GM19035 (cell line): ENCODE results near the gene LRRC70.
"Not testable (repeated sequence)": the region's sequence is repeated elsewhere in the genome, so short reads cannot be mapped to it uniquely, and the experiment has no call there.

Experiments
- ATAC-seq: cut with Tn5 transposase; IDR thresholded peaks from one replicate; pipeline ENCODE4 v1.9.1; 2021; ENCODE audit not compliant: unreplicated experiment

The LRRC70 gene

GRCh38 chr5:62600560-62601252 lies 22.1 kb downstream of the LRRC70 start:
- ATAC-seq: no peak

- no peak for ATAC-seq
Observed at GRCh38 chr5:62603934-62604333, 25.3 kb downstream of the LRRC70 start.

GRCh38 chr5:62605638-62606037 lies 27.0 kb downstream of the LRRC70 start:
- no peak for ATAC-seq

GRCh38 chr5:62606878-62607277 lies 28.3 kb downstream of the LRRC70 start:
- no peak for ATAC-seq

- no peak for ATAC-seq
Observed at GRCh38 chr5:62607615-62608014, 29.0 kb downstream of the LRRC70 start.

- no peak for ATAC-seq
Observed at GRCh38 chr5:62608529-62609511, 30.2 kb downstream of the LRRC70 start.

GRCh38 chr5:62614355-62614754 lies 35.7 kb downstream of the LRRC70 start:
- ATAC-seq: no peak

- no peak for ATAC-seq
Observed at GRCh38 chr5:62616615-62617277, 38.1 kb downstream of the LRRC70 start.

GRCh38 chr5:62617943-62618342 lies 39.3 kb downstream of the LRRC70 start:
- no peak for ATAC-seq

GRCh38 chr5:62620761-62621160 lies 42.1 kb downstream of the LRRC70 start:
- no peak for ATAC-seq

- no peak for ATAC-seq
Observed at GRCh38 chr5:62621280-62621679, 42.7 kb downstream of the LRRC70 start.

GRCh38 chr5:62623271-62623670 lies 44.7 kb downstream of the LRRC70 start:
- no peak for ATAC-seq

- not testable (repeated sequence) for ATAC-seq
Observed at GRCh38 chr5:62624436-62624835, 45.8 kb downstream of the LRRC70 start.

- ATAC-seq: no peak
Observed at GRCh38 chr5:62626534-62626933, 47.9 kb downstream of the LRRC70 start.

- ATAC-seq: no peak
Observed at GRCh38 chr5:62627121-62627520, 48.5 kb downstream of the LRRC70 start.

- ATAC-seq: no peak
Observed at GRCh38 chr5:62627901-62628300, 49.3 kb downstream of the LRRC70 start.
